MM.1S (cell line): ENCODE data around the gene RUNX1.
"Not testable (repeated sequence)": the region's sequence is repeated elsewhere in the genome, so short reads cannot be mapped to it uniquely, and the experiment has no call there.

Experiments
- DNase-seq: peaks from one replicate; pipeline ENCODE4 v3.0.0-alpha.2; 2015
- H2AFZ ChIP-seq: fragments of 300-600 bp; sonication (generic); 2 replicates; pipeline ENCODE4 v1.6.0; 2016; ENCODE audit warnings: antibody characterized with exemption, low read length
- H3F3A ChIP-seq: fragments of 300-600 bp; sonication (generic); 2 replicates; pipeline ENCODE4 v1.6.1; 2016; ENCODE audit warnings: mild to moderate bottlenecking, antibody characterized with exemption, low read length, moderate library complexity, mixed read lengths; ENCODE audit not compliant: insufficient read depth
- H3K27ac ChIP-seq: fragments of 300-600 bp; sonication (generic); 2 replicates; pipeline ENCODE4 v1.5.1; 2016; ENCODE audit warnings: mild to moderate bottlenecking, low read length
- H3K27me3 ChIP-seq: fragments of 300-600 bp; sonication (generic); replicated peaks from 2 replicates; pipeline ENCODE4 v1.6.0; 2016; ENCODE audit warnings: low read length; ENCODE audit not compliant: insufficient read depth
- H3K36me3 ChIP-seq: fragments of 300-600 bp; sonication (generic); replicated peaks from 2 replicates; pipeline ENCODE4 v1.6.1; 2016; ENCODE audit warnings: mild to moderate bottlenecking, low read length, mixed read lengths; ENCODE audit not compliant: insufficient read depth
- H3K4me1 ChIP-seq: fragments of 300-600 bp; sonication (generic); 2 replicates; pipeline ENCODE4 v1.6.1; 2016; ENCODE audit warnings: low read length, mixed read lengths
- H3K4me2 ChIP-seq: fragments of 300-600 bp; sonication (generic); 2 replicates; pipeline ENCODE4 v1.6.0; 2016; ENCODE audit warnings: low read depth, low read length
- H3K4me3 ChIP-seq: fragments of 300-600 bp; sonication (generic); 2 replicates; pipeline ENCODE4 v1.5.1; 2016; ENCODE audit warnings: low read length, mixed read lengths
- H3K79me2 ChIP-seq: fragments of 300-600 bp; sonication (generic); 2 replicates; pipeline ENCODE4 v1.6.1; 2016; ENCODE audit warnings: mixed run types, low read length, mixed read lengths
- H3K9ac ChIP-seq: fragments of 300-600 bp; sonication (generic); 2 replicates; pipeline ENCODE4 v1.6.1; 2016; ENCODE audit warnings: low read length, mixed read lengths
- H3K9me2 ChIP-seq: fragments of 300-600 bp; sonication (generic); replicated peaks from 2 replicates; pipeline ENCODE4 v1.6.1; 2016; ENCODE audit warnings: mild to moderate bottlenecking, low read length, mixed read lengths; ENCODE audit not compliant: insufficient read depth
- H3K9me3 ChIP-seq: fragments of 300-600 bp; sonication (generic); replicated peaks from 2 replicates; pipeline ENCODE4 v1.6.1; 2016; ENCODE audit warnings: mild to moderate bottlenecking, low read length, mixed read lengths; ENCODE audit not compliant: insufficient read depth
- H4K20me1 ChIP-seq: fragments of 300-600 bp; sonication (generic); 2 replicates; pipeline ENCODE4 v1.6.1; 2016; ENCODE audit warnings: mild to moderate bottlenecking, low read length, moderate library complexity, mixed read lengths; ENCODE audit not compliant: insufficient read depth
- CTCF ChIP-seq: fragments of 300-600 bp; sonication (generic); IDR thresholded peaks from 2 replicates; pipeline ENCODE4 v1.5.1; 2016; ENCODE audit warnings: antibody characterized with exemption, low read length, mixed read lengths
- EZH2 ChIP-seq: fragments of 300-600 bp; sonication (generic); optimal IDR thresholded peaks from 2 replicates; pipeline ENCODE3; 2017; ENCODE audit warnings: low read depth, mild to moderate bottlenecking, antibody characterized with exemption, low read length, mixed read lengths
- EZH2phosphoT487 ChIP-seq: fragments of 300-600 bp; sonication (generic); IDR thresholded peaks from 2 replicates; pipeline ENCODE4 v1.6.1; 2018; ENCODE audit warnings: antibody characterized with exemption, low read length

Gene RUNX1

GRCh38 chr21:34956416-34957316 lies 92.4 kb downstream of the RUNX1 start:
- Histone ChIP-seq H3K9me2 (no peaks in the 10 kb centered on the region), H3K9me3 (no peaks in the 10 kb centered on the region), H3F3A (no peaks in the 10 kb centered on the region), H3K4me2 (no peak overlapping the region), H3K79me2 (no peaks in the 10 kb centered on the region), H4K20me1 (no peaks in the 10 kb centered on the region), H3K27me3 (no peaks in the 10 kb centered on the region), H3K27ac (no peak overlapping the region), H3K4me3 (no peak overlapping the region), H3K4me1 (no peaks in the 10 kb centered on the region), H3K9ac (no peak overlapping the region), H3K36me3 (no peaks in the 10 kb centered on the region), H2AFZ (no peak overlapping the region)
- DNase-seq: no peak
- no peak for TF ChIP-seq CTCF
- no peak for TF ChIP-seq EZH2phosphoT487
- no peak for TF ChIP-seq EZH2

GRCh38 chr21:34953950-34954349 lies 95.2 kb downstream of the RUNX1 start:
- TF ChIP-seq EZH2 (no peak), CTCF (no peak), EZH2phosphoT487 (no peak)
- no peak overlapping the region for H3K27ac ChIP-seq
- no peaks in the 10 kb centered on the region for H3K36me3 ChIP-seq
- DNase-seq: no peak
- H4K20me1 ChIP-seq: no peaks in the 10 kb centered on the region
- no peak overlapping the region for H3K4me2 ChIP-seq
- no peaks in the 10 kb centered on the region for H3K9me3 ChIP-seq
- H3K9me2 ChIP-seq: no peaks in the 10 kb centered on the region
- no peaks in the 10 kb centered on the region for H3F3A ChIP-seq
- H2AFZ ChIP-seq: no peak overlapping the region
- H3K4me3 ChIP-seq: no peak overlapping the region
- H3K4me1 ChIP-seq: no peaks in the 10 kb centered on the region
- no peaks in the 10 kb centered on the region for H3K79me2 ChIP-seq
- H3K9ac ChIP-seq: no peak overlapping the region
- H3K27me3 ChIP-seq: no peaks in the 10 kb centered on the region

- Histone ChIP-seq H3K27me3 (no peaks in the 10 kb centered on the region), H3K4me2 (no peak overlapping the region), H4K20me1 (no peaks in the 10 kb centered on the region), H3K36me3 (no peaks in the 10 kb centered on the region), H2AFZ (no peak overlapping the region), H3K9me2 (no peaks in the 10 kb centered on the region), H3K4me3 (no peak overlapping the region), H3K9me3 (no peaks in the 10 kb centered on the region), H3K4me1 (no peaks in the 10 kb centered on the region), H3K9ac (no peak overlapping the region), H3K79me2 (no peaks in the 10 kb centered on the region), H3K27ac (no peak overlapping the region), H3F3A (no peaks in the 10 kb centered on the region)
- no peak for TF ChIP-seq EZH2phosphoT487
- no peak for TF ChIP-seq CTCF
- no peak for TF ChIP-seq EZH2
- no peak for DNase-seq
These were observed 96.4 kb downstream of the RUNX1 start for GRCh38 chr21:34952701-34953100.

GRCh38 chr21:34951868-34952267 lies 97.2 kb downstream of the RUNX1 start:
- H3K4me1 ChIP-seq, H3K4me2 ChIP-seq, H3K27me3 ChIP-seq, H4K20me1 ChIP-seq, DNase-seq, H3K79me2 ChIP-seq, H3K4me3 ChIP-seq, H3K9me3 ChIP-seq, H3K36me3 ChIP-seq, H3F3A ChIP-seq, H3K9me2 ChIP-seq, H2AFZ ChIP-seq, H3K9ac ChIP-seq, H3K27ac ChIP-seq: not testable (repeated sequence)
